Activated CD4-positive, alpha-beta T cell treated with anti-CD3 and anti-CD28 coated beads, Interleukin-2, amount 50 U/mL, for 48 hours (primary cell): ENCODE results near the gene AUH.
A peak's percentile ranks its signal among the peaks of the same experiment; 100 is the strongest.

Source experiments
- DNase-seq, 2 experiments: peaks; one replicate each; pipeline ENCODE4 v3.0.0-alpha.2; 2020

Gene AUH

DNA sequence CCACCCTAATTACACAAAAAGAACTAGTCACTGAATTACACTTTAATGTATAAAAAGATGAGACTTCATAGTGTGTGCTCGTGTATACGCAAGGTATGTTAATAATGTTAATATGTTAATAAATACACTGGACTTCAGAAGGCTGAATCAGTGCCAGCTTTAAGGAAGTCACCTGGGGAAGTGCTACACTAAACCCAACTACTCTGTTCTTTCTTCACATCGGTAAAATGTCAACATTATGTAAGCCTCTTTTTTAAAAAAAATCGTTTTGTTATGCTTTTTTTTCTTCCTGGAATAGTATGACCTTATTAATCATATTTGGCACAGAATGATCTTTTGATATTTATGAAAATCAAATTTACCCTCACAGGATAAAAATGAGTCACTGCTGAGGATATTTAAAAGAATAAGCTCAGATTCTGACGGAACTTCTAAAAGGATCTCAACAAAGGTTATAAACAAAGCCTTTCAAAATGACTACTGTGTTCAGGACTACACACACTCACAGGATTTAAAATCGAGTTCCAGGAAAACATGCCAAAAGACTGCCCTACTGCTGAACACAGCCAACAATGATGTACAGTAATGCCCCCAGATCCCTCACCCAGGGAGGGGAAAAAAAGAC is 75.9 kb downstream of the AUH start:
- no peak for DNase-seq

DNA sequence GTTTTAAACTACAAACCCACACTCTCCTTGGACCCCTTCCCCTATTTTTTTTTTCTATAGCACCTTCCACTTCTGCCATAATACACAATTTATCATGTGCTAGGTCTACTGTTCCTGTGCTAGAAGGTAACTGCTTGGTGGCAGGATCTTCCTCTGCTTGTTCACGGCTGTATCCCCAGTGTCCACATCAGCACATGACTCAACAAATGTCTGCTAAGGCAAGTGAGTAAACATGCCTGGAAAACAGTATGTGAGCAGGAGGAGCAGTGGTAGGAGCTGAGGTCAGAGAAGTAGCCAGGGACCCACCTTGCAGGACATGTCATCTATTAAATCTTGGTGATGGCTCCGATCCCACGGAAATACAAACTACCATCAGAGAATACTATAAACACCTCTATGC is 79.4 kb downstream of the AUH start:
- no peak for DNase-seq

DNA sequence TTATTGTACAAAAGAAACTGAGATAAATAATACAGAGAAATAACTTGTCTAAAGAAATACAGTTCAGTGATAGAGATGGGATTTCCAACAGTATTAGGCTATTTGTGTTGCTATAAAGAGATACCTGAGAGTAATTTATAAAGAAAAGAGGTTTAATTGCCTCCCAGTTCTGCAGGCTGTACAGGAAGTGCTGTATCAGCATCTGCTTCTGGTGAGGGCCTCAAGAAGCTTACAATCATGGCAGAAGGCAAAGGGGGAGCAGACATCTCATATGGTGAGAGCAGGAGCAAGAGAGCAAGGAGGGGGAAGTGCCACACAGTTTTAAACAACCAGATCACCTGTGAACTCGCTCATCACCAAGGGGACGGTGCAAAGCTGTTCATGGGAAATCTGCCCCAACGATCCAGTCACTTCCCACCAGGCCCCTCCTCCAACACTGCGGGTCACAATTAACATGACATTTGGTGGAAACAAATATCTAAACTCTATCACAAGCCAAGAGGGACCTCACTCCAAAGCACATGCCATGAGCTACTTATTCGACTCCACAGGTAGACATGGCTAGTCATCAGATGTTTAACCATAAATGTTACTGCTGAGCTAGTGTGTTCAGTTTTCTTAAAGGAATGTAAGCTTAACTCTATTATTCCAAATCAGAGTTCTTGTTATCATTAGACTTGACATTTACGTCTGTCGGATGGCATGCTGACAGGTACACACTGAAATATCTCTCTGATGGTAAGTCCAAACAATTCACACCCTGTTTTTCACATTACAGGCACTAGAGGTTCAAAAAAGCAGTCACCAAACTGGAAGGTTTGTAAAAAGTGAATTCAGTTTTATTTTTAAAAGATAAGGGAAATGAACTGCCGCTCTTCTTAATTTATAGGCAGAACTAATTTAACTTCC is 82.2 kb downstream of the AUH start:
- DNase-seq: no peak

DNA sequence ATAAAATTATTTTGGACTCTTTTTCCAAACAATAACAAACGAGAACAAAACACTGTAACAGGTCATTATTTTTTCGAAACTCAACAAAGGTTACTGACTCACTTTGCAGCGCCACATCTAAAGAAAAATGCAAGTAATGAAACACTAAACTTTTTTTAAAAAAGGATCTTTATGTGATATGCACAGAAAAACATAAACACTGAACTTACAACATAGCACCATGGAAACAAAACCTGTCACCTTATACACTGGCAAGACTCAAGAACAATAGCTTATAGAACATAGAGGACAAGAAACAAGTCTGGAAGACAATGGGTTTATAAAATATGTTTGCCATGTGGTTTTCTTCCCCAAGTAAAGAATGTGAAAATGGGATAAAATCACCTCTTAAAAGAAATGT is 85.2 kb downstream of the AUH start:
- no peak for DNase-seq

DNA sequence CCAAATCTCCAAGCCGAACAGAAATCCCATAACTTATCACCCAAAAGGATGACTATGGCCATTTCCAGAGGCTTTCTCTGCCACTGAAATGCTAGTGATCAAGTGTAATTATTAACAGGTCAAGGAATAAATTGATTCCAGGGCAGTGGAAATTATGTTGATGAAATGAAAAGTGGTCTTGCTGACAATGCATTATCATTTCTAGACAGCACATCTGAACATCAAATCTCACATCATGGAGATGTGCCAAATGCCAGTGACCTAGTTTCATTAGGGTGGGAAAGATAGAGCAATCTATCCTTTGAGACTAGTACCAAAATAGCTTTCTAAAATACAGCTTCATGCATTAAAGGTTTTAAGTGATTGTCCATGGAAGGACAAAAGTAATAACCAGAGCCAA is 86.1 kb downstream of the AUH start:
- no peak for DNase-seq

DNA sequence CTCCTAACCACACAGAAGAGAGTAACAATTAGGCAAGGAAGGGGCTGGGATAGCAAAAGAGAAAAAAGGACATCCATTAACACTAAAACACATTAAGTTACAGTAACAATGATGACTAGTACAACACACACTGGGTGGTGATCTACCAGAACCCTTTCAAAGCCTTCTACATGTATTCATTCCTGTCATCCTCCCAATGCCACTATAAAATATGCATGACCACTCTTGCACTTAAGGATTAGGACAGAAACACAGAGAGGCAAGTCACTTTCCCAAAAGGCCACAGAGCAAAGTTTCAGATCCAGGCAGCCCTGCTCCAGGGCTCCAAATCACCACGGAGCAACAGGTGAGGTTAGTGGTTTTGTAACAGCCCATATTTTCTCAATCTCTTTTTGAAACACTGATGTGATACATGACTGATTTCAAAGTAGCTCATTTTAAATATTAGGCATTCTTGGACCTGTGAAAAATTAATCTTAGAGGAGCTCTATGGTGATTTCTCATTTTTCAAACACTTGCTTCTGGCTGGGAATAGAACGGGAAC is 86.7 kb downstream of the AUH start:
- no peak for DNase-seq

DNA sequence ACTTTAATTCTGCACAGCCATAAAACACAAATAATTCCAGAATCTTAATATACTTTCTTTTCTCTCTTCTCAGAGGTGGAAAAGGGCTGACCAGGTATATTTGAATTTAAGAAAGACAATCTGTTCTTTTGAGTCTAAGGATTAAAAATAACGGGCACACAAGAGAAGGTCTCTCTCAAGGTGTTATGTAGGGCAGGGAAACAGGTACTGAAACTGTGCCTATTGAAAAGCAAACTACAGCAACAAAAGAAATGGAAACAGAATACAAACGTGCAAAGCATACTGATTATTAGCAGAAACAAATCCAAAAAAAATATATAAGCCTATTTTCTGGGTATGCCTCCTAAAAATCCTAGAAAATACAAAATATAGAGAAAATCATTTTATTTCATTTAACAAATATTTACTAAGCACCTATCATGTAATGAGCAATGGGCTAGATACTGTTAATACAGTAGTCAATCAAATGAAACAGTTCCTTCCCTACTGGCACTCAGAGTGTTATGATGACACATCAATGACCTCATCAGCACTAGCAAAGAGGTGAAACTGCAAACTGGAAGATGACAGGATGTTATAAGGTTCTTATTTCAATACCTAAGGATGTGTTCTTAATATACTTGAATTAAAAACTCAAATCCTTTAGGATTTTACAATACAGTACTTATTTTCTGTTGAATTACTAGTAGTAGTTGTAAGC is 87.7 kb downstream of the AUH start:
- DNase-seq: no peak

DNA sequence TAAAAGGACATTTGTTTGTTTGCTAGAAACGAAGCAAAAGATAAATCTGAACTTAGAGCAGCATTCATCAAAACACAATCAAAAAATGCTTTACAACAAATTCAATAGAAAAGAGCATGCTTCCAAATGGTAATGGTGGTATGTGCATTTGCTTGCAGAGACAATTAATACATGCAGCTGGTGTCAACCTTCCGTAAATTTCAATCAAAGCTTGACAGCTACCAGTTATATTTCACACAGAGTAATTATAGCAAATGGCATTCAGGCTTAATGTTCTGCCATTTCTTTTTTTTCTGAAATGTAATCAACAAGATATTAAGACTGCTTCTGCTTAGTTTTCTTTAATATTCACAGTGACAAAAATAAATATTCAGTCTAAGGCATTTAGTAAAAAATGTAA is 90.6 kb downstream of the AUH start:
- no peak for DNase-seq

DNA sequence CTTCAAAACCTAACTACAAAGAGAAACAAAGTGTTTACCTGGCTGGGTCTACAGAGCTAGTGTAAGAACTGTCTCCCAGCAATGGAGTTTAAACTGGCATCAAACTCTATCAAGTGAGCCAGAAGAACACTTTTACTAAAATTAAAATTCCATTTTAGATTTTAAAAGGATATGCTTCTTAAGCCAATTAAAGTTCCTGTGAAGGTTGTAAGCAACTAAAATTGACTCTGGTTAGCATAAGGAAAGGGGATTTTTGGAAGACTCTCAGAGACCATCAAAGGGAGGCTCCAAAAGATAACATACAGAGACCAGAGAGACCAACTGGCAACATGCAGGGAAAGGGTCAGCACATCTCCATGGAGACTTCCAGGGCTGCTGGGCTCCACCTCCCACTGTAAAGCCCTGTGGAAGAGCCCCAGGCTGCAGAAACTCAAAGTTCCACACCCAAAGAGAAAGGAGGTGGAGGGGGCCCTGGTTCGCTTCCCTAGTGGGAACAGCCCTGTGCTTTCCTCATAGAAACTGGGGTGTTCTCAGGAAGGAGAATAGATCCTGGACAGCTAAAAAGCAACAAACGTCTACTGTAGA is 91.7 kb downstream of the AUH start:
- no peak for DNase-seq

DNA sequence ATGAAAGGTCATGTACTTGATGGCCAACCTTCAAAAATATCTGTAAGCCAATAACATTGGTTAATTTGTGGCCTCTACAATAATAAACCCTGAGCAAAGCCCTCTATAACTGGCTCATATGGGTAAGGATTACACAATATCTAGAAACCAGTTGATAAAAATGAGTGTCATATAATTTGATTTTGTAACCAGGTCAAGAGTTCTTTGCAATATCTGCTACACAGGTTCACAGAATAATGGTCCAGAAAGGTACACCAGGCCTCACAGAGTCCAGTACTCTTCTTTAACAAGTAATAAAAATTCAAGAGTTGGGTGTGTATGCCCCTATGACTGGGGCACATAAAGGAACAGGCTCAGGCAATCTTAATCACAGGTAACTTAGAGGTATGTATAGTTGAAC is 95.3 kb downstream of the AUH start:
- no peak for DNase-seq

DNA sequence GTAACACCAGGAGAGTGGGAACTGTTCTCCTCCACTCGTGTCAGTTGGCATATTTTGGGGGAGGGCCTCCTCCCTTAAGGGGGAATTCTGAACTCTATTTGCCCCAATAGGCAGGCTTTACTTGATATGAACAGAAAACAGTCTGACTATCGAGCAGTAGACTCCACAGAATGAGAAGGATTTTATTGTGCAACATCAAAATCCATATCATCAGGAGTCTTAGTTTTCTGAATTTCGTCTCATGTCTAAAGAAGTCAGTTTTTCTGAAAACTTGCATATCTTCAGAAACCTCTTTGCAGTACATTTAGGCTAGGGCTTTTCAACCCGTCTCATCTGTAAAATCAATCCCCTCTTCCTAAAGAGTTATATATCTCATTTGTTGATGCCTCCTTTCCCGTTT is 96.2 kb downstream of the AUH start:
- DNase-seq: no peak

DNA sequence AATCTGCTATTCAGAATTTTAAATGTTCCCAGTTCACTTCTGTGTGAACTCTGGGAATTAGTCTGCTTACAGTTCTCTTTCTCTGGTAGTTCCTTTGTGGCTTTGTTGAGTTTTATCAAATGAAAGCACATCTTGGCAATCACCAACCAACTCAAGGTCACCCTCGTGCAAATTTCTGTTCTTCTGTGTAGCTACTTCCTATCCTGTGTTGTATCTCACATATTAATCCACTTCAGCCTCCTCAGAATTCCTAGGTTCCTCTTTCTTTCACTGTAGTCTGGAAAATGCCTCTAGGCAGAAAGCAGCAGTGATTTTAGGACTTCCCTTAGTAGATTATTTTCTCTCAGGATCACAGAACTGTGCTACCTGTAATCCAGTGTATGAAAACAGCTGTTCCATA is 100.3 kb downstream of the AUH start:
- DNase-seq: no peak

DNA sequence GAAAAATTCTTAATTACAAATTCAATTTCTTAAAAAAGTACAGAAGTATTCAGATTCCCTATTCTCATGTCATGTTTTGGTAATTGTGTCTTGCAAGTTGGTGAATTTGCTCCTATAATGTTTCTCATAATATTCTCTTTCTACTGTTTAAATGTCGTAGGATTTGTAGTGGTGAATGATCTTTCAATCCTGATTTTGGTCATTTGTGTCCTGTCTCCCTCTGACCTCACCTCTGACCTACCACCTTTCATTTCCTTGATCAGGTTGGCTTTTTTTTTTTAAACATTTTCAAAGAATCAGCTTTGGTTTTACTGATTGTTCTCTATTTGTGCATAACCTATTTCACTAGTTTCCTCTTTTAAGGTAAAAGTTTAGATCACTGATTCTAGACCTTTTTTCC is 102.6 kb downstream of the AUH start:
- no peak for DNase-seq

DNA sequence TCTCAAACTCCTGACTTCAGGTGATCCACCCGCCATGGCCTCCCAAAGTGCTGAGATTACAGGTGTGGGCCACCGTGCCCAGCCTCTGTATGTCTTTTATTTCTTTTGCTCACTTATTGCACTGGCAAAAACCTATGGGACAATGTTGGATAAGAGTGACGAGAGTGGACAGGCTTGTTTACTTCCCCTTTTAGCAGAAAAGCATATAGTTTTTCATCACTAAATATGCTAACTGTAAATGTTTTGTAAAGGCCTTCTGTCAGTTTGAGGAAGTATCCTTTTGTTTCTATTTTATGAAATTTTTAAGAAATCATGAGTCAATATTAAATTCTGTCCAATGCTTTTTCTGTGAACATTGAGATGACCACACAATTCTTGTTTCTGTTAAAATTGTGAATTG is 103.3 kb downstream of the AUH start:
- DNase-seq: no peak

DNA sequence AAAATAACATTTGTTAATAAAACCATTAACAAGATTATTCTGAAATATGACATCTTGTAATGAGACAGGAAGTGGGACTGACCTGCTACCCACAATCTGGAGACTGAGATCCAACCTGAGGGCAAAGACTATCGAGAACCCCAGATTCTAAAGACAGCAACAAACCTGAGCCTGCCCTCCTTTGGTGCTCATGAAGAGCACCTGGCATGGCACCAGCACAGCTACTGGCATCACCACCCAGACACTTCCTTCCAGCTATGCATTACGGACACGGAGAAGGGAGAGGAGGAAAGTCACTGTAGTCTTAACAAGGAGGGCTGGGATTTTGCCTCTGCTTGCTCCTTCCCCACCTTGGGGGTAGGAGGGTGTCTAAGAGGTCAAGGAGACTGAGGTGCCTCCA is 105.5 kb downstream of the AUH start:
- DNase-seq: no peak

DNA sequence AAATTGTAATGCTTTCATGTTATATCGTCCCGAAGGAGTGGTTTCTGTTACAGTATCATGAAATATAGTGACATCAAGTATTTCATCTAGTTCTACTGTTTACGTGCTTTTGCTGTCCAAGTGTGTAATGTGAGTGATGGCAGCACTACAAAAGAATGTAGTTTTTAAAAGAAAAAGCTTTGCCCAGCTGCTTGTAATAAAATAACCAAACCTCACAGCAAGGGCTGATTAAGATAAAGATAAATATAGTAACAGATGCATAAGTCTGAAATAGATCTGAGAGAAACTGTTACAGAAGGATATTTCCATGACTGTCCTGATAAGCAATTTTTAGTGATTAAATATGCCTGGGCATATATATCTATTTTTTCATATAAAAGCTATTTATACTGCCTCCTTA is 106.4 kb downstream of the AUH start:
- no peak for DNase-seq

DNA sequence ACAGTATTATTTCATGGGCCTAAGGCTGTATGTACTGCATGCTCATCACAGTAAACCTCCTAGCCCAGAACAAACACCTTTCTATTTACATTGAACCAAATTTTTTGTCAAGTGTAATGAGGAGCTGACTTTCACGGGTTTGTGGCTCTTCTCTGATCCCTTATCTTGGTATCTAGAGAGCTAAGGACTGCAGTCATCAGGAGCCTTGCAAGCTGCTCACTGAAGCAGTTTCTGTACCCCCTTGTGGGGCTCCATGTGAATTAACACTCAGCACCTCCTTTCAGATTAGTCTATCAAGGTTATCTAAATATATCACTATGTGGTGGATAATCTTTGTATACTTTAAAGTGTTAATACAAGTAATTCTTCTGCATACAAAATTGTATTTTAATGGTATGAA is 108.2 kb downstream of the AUH start:
- DNase-seq: no peak

DNA sequence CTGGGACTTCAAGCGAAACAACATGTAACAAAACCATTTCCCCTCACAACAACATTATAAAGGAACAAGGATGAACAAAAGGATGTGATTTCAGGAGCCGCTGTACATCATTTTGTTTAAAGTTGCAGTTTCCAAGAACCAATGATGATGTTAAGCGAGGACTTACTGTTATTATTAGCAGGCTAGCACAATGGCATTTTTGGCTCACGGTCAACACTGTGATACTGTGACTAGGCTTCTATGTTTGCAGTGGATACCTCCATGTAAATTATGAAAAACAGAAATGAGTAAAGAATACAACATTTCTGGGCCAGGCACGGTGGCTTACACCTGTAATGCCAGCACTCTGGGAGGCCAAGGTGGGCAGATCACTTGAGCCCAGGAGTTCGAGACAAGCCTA is 113.0 kb downstream of the AUH start:
- DNase-seq: no peak

DNA sequence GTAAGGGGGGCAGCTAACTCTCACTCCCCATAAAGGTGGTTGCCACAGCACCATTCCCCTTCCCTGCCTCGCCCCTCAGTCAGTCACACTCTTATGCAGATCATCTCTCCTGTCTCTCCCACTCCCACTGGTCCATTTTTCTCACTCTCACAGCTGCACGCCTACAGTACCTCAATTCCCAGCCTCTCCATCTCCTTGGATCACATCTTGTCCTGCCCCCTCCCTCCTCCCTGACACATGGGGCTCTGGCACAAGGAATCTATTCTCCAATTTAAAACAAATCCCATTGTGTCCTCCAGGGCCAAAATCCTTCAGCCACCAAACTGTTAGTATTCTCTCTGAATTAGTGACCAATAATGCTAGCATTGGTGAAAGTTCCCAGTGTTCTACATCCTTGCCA is 114.4 kb downstream of the AUH start:
- no peak for DNase-seq

DNA sequence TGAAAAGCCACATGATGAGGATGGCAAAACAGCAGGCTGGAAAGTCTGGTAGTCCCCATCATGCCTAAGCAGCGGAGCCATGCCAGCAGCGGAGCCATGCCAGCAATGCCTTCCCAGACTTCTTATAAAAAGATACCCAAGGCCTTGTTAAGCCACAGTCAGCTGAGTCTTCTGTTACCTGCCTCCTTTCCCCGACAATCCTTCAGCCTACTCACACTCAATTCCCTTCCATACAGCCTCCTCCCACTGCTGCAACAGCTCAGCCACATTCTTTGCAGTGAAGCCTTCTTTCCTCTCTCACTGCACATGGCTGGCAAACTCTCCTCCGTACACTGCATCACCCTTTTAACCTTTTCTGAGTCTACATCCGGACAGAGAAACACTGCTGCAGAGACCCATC is 114.9 kb downstream of the AUH start:
- no peak for DNase-seq

DNA sequence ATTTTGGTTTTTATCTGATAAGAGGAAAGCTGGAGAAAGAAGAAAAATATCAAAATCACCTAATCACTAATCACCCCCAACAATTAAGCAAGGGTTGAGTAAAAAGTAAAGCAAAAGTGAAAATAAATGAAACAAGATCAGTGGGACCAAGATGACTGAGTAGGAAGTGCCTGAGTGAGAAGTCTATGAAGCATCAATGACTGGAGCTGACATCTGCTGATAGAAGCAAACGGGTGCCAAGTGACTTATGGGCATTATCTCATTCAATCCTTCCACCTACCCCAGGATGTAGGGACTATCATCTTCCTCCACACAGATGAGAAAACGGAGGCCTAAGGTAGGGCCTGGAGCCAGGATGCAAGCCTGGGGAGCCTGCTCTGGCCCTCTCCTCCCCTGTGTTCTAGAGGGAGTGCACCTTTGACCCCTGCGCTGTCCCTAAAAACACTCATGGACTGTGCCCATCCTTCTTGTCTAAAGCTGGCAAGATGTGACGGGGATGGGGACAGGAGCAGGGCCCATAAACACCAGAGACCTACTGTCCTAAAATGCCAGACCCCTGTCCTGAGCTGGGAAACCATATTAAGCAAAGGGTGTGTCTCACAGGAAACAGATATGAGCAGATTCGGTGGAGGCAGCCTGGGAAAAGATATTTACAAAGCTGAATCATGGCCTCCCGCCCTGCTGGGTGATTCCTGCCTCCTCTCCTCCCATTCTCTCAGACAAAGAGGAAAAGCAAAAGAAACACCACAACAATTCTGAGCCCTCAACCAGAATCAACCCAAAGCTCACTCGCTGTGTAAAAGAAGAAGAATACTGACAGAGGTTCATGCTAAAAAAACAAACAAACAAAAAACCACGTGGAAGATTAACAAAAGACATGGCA is 116.0 kb downstream of the AUH start:
- DNase-seq: peak in 1 of 2 experiments; percentile 13

DNA sequence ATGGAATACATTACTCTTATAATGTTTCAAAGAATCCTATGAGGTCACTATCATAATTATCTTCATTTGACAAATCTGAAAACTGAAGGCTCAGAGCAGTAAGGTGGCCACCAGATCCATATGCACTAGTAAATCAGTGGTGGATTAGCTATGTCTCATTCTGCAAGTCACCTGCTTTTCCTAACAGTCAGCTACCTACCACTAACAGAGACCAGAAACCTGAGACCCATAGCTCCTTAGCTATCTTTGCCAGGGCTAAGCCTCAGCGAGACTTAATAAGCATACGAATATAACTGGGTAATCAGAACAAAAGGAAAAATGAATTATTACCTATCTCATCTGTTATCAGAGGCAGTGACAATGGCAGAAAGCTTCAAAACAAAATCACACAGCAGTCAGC is 118.7 kb downstream of the AUH start:
- DNase-seq: no peak
